HCT116 (cell line): ENCODE data around the gene TIMM13. TPM values are rescaled to one million over a fixed set of nuclear protein-coding genes. Genes with fewer than 3 reads are reported as not detected.
"Not testable (repeated sequence)": the region's sequence is repeated elsewhere in the genome, so short reads cannot be mapped to it uniquely, and the experiment has no call there.

Experiments used
- ATAC-seq: fragments of 200-7000 bp; cut with Tn5 transposase; 2 replicates; pipeline ENCODE4 v1.9.1; 2020; ENCODE audit warnings: mild to moderate bottlenecking, moderate library complexity
- BruUV-seq: library from RNA; stranded (reverse); fragments of 400-500 nt; replicated peaks from 2 replicates; lab custom pipeline; 2021; lab: Mats Ljungman, UMichigan
- CTCF ChIA-PET: fragments of 300-600 bp; sonication (Branson Sonifier 250); formaldehyde crosslinking; loops from one replicate; lab custom pipeline; 2021; ENCODE audit warnings: antibody characterized with exemption; lab: Charles Lee
- POLR2A ChIA-PET: fragments of 300-600, 350-600 bp; sonication (Branson Sonifier 250); formaldehyde crosslinking; loops from one replicate; lab custom pipeline; 2021; ENCODE audit warnings: antibody characterized with exemption; lab: Charles Lee
- RAD21 ChIA-PET, 2 experiments: fragments of 300-600 bp; sonication (Branson Sonifier 250); formaldehyde crosslinking; loops; one replicate each; lab custom pipeline; 2023; ENCODE audit warnings: low total read pairs in 2 of 2; ENCODE audit not compliant: uncharacterized antibody in 2 of 2, unreplicated experiment in 2 of 2, low non-redundant PET in 1 of 2; lab: Charles Lee
- DNase-seq: peaks from one replicate; pipeline ENCODE4 v3.0.0-alpha.2; 2010; ENCODE audit warnings: low read depth, low spot score
- H2AFZ ChIP-seq: fragments of 200-600 bp; shearing (Covaris generic), sonication (generic); 2 replicates; pipeline ENCODE4 v1.6.1; 2017; ENCODE audit warnings: low read depth, mixed run types, mixed read lengths, antibody characterized with exemption, low read length; ENCODE audit not compliant: poor library complexity, severe bottlenecking
- H3K27ac ChIP-seq: 2 replicates; pipeline ENCODE4 v1.5.1; 2012; ENCODE audit warnings: low read depth, low read length
- H3K27me3 ChIP-seq: fragments of 200-600 bp; sonication (generic); 2 replicates; pipeline ENCODE4 v1.6.1; 2016; ENCODE audit warnings: mixed run types, low read length, mixed read lengths; ENCODE audit not compliant: insufficient read depth
- H3K36me3 ChIP-seq, 2 experiments: fragments of 200-500 bp in 1 of 2; fragments of 200-600 bp in 1 of 2; sonication (Bioruptor generic) in 1 of 2; sonication (generic) in 1 of 2; 2 replicates each; pipeline versions ENCODE4 v1.5.1 to v1.6.1; 2014 to 2016; ENCODE audit warnings: low read length in 2 of 2, inconsistent platforms in 1 of 2, mixed read lengths in 1 of 2, mixed run types in 1 of 2; ENCODE audit not compliant: insufficient read depth in 2 of 2, control insufficient read depth in 1 of 2
- H3K4me1 ChIP-seq, 2 experiments: fragments of 200-600 bp in 1 of 2; sonication (generic) in 1 of 2; 2 replicates each; pipeline versions ENCODE4 v1.5.1 to v1.6.1; 2012 to 2017; ENCODE audit warnings: low read length in 2 of 2, inconsistent platforms in 1 of 2, mild to moderate bottlenecking in 1 of 2, mixed read lengths in 1 of 2, mixed run types in 1 of 2, moderate library complexity in 1 of 2; ENCODE audit not compliant: insufficient read depth in 2 of 2, control insufficient read depth in 1 of 2
- H3K4me2 ChIP-seq: fragments of 200-600 bp; sonication (generic); 2 replicates; pipeline ENCODE4 v1.6.1; 2017; ENCODE audit warnings: mixed run types, low read length, mixed read lengths
- H3K4me3 ChIP-seq, 2 experiments: fragments of 200-600 bp in 1 of 2; sonication (generic) in 1 of 2; replicated peaks in 1 of 2; 2 replicates each; pipeline ENCODE4 v1.5.1; 2011 to 2016; ENCODE audit warnings: low read length in 2 of 2, control low read depth in 1 of 2, low read depth in 1 of 2, mild to moderate bottlenecking in 1 of 2, mixed read lengths in 1 of 2, mixed run types in 1 of 2
- H3K79me2 ChIP-seq: fragments of 200-600 bp; sonication (generic); 2 replicates; pipeline ENCODE4 v1.6.1; 2017; ENCODE audit warnings: mild to moderate bottlenecking, mixed run types, low read length, moderate library complexity, mixed read lengths; ENCODE audit not compliant: insufficient read depth
- H3K9ac ChIP-seq: fragments of 200-600 bp; sonication (generic); 2 replicates; pipeline ENCODE4 v1.6.1; 2016; ENCODE audit warnings: low read length, mixed read lengths
- H3K9me2 ChIP-seq: fragments of 200-600 bp; sonication (generic), shearing (Covaris generic); 2 replicates; pipeline ENCODE4 v1.6.1; 2017; ENCODE audit warnings: mixed run types, mild to moderate bottlenecking, moderate library complexity; ENCODE audit not compliant: insufficient read depth
- H3K9me3 ChIP-seq, 2 experiments: fragments of 200-500 bp in 1 of 2; fragments of 200-600 bp in 1 of 2; sonication (Bioruptor generic) in 1 of 2; sonication (generic) in 1 of 2; 2 replicates each; pipeline ENCODE4 v1.6.1; 2014 to 2017; ENCODE audit warnings: low read length in 2 of 2, mixed read lengths in 2 of 2, inconsistent platforms in 1 of 2, low read depth in 1 of 2, mild to moderate bottlenecking in 1 of 2, mixed run types in 1 of 2, moderate library complexity in 1 of 2; ENCODE audit not compliant: control insufficient read depth in 1 of 2, insufficient read depth in 1 of 2
- H4K20me1 ChIP-seq: fragments of 200-600 bp; sonication (generic), shearing (Covaris generic); 2 replicates; pipeline ENCODE4 v1.6.1; 2017; ENCODE audit warnings: mixed run types, mild to moderate bottlenecking, moderate library complexity; ENCODE audit not compliant: insufficient read depth
- CBX3 ChIP-seq: IDR thresholded peaks from 2 replicates; pipeline ENCODE4 v1.6.1; 2012; ENCODE audit warnings: low read depth
- EZH2phosphoT487 ChIP-seq: fragments of 200-600 bp; IDR thresholded peaks from 2 replicates; pipeline ENCODE4 v1.6.1; 2018; ENCODE audit warnings: antibody characterized with exemption, borderline replicate concordance
- FOSL1 ChIP-seq: IDR thresholded peaks from 2 replicates; pipeline ENCODE4 v1.6.1; 2012; ENCODE audit warnings: low read depth
- POLR2A ChIP-seq: IDR thresholded peaks from 2 replicates; pipeline ENCODE4 v1.7.0; 2011; ENCODE audit warnings: borderline replicate concordance; ENCODE audit not compliant: insufficient read depth, insufficient read length; ENCODE audit errors: extremely low read depth
- SRF ChIP-seq: IDR thresholded peaks from 2 replicates; pipeline ENCODE4 v1.6.1; 2012; ENCODE audit warnings: low read depth
- ZFX ChIP-seq: fragments of 450-650 bp; IDR thresholded peaks from 2 replicates; pipeline ENCODE4 v1.6.1; 2017
- ZNF274 ChIP-seq: fragments of 200-500 bp; sonication (Bioruptor generic); IDR thresholded peaks from 2 replicates; pipeline ENCODE4 v1.6.1; 2014; ENCODE audit warnings: mild to moderate bottlenecking, low read depth, low read length, inconsistent platforms
- intact Hi-C: fragments of 100-400 bp; cut with micrococcal nuclease; formaldehyde crosslinking; loops from 2 replicates; pipeline ENCODE4 v1.10.0; 2022
- total RNA-seq: library from RNA; stranded (reverse); gene quantifications from one replicate; pipeline ENCODE4 v1.2.1, GENCODE V29; 2021; ENCODE audit not compliant: unreplicated experiment
- TF ChIP-seq, protein P1 (sequence below): IDR thresholded peaks from 2 replicates; pipeline ENCODE4 v1.6.1; 2012

The TIMM13 gene
- total RNA-seq, 1 experiment from 2014 or later: 151 TPM

DNA sequence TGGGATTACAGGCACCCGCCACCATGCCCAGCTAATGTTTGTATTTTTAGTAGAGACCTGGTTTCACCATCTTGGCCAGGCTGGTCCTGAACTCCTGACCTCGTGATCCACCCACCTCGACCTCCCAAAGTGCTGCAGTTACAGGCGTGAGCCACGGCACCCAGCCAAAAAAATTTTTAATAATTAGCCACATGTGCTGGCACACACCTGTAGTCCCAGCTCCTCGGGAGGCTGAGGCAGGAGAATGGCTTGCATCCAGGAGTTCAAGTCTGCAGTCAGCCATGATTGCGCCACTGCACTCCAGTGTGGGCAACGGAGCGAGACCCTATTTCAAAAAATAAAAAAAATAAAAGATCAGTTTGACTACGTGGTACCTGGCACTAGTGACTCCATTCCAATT lies 31.4 kb upstream of the TIMM13 start:
- H4K20me1 ChIP-seq, H3K27me3 ChIP-seq, intact Hi-C loops, H3K27ac ChIP-seq, H3K9ac ChIP-seq, BruUV-seq, H3K4me3 ChIP-seq, RAD21 ChIA-PET, H3K4me2 ChIP-seq, H3K9me3 ChIP-seq, DNase-seq, H3K9me2 ChIP-seq, CTCF ChIA-PET, ATAC-seq, POLR2A ChIA-PET, H2AFZ ChIP-seq, H3K36me3 ChIP-seq: not testable (repeated sequence)
- peaks cover 33% of the 10 kb centered on the region for H3K79me2 ChIP-seq
- peaks cover 9 to 55% of the 10 kb centered on the region in 2 experiments; a peak in 3 of 4 replicates for H3K4me1 ChIP-seq

DNA sequence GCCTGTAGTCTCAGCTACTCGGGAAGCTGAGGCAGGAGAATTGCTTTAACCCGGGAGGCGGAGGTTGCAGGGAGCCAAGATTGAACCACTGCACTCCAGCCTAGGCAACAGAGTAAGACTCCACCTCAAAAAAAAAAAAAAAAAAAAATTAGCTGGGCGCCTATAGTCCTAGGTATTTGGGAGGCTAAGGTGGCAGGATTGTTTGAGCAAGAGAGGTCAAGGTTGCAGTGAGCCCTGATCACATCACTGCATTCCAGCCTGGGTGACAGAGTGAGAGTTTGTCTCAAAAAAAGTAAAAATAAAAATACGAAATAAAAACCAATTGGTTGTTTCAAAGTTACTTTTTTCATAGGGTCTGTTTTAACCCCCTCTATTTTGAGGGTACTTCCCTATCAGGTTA lies 30.7 kb upstream of the TIMM13 start:
- POLR2A ChIA-PET: interaction anchor here (1.0 to 1.2 kb wide), 3 partner anchors 11 to 186 kb away, joined by 3 read pairs; no protein-coding TSS in a partner anchor
- no peak for ATAC-seq
- intact Hi-C loops: no loop called here
- H3K4me1 ChIP-seq: peaks cover 9 to 48% of the 10 kb centered on the region in 2 experiments; a peak in 3 of 4 replicates
- no peaks in the 10 kb centered on the region for H3K36me3 ChIP-seq
- H3K4me3 ChIP-seq: no peak overlapping the region
- DNase-seq: no peak
- peaks cover 3% of the 10 kb centered on the region; the same call in 1 of the 2 replicates for H4K20me1 ChIP-seq
- no peak overlapping the region for H3K4me2 ChIP-seq
- CTCF ChIA-PET: interaction anchor here (1.6 kb wide), 1 partner anchor 153 kb away, joined by 6 read pairs; no protein-coding TSS in a partner anchor
- peaks cover 40% of the 10 kb centered on the region for H3K79me2 ChIP-seq
- BruUV-seq: no TSS peak
- TF ChIP-seq SRF (no peak), POLR2A (no peak), CBX3 (no peak), FOSL1 (no peak), ZNF274 (no peak), ZFX (no peak), EZH2phosphoT487 (no peak)
- TF ChIP-seq, protein P1, sequence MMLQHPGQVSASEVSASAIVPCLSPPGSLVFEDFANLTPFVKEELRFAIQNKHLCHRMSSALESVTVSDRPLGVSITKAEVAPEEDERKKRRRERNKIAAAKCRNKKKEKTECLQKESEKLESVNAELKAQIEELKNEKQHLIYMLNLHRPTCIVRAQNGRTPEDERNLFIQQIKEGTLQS: no peak
- no peaks in the 10 kb centered on the region for H3K9me3 ChIP-seq
- RAD21 ChIA-PET: no interaction called here
- no peaks in the 10 kb centered on the region for H3K9me2 ChIP-seq
- H2AFZ ChIP-seq: no peak overlapping the region
- no peaks in the 10 kb centered on the region for H3K27me3 ChIP-seq
- no peak overlapping the region for H3K9ac ChIP-seq
- H3K27ac ChIP-seq: no peak overlapping the region
